Measurements from ENCODE around the gene PPP1R2C.

PPP1R2C gene

GRCh38 chrX:42778096-42778495, at the start of gene PPP1R2C:
PPP1R2C (minus strand) TSS chrX:42778163; CDS start chrX:42778079, 84 bp downstream.
- DNase-seq: peak; percentile 71

DNA sequence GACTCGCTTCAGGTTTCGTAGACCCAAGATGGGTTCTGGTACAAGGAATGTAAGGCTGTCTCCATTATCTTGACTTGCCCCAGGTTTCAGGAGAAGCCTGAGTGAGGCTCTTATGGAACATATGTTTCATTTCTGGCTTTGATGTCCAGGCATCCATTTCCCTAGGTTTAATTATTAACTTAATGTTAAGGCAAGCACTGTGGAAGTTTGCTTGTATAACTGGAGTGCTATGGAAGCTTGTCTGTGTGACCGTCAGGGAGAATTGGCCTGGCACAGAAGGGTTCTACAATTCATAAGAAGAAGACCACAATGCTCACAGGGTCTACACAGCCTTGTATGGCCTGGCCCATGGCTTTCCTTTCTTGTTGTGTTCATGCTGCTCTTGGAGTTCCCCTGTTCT, 47.2 kb upstream of the PPP1R2C start:
- DNase-seq: no peak

GRCh38 chrX:42824541-42824940, 46.6 kb upstream of the PPP1R2C start:
- no peak for DNase-seq

DNA sequence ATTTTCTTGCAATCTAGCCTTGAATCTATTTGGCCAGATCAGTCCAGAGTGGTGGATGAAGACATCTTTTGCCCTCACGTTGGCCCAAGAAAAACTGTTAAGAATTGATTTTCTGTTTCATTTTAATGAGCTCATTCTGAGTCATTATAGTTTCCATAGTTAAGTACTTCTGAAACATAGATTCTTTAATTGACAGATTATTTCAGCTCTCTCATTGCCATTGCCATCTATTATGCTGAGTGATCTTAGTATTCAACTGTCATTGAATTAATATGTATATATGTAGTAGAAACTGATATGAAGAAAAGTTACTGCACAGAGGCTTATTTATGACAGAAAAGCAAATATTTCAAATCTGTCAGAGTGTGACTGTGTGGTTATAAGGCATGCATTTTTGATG, 45.5 kb upstream of the PPP1R2C start:
- no peak for DNase-seq

GRCh38 chrX:42821803-42822443, 44.0 kb upstream of the PPP1R2C start:
- DNase-seq: no peak

- no peak for DNase-seq
These were observed 40.4 kb upstream of the PPP1R2C start for GRCh38 chrX:42818151-42818921.

DNA sequence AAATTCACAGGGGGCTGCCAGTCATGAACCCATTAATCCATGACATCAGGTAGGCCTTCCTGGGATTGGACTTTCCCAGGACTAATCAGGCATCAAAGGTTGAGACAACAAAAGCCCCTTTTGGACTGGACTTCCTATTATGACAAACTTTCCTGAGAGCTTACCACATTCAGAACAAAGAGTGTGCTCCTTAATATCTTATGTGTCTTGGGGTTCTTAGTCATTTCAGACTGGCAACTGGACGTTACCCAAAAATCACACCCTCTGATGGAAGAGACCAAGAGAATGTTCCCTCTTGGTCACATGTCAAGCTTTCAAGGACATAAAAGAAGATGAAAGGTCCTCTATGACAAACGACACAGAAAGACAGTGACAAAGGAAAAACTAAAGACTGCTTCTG, 31.6 kb upstream of the PPP1R2C start:
- no peak for DNase-seq

GRCh38 chrX:42807393-42807792, 29.4 kb upstream of the PPP1R2C start:
- DNase-seq: no peak

GRCh38 chrX:42804524-42804923, 26.6 kb upstream of the PPP1R2C start:
- no peak for DNase-seq

DNA sequence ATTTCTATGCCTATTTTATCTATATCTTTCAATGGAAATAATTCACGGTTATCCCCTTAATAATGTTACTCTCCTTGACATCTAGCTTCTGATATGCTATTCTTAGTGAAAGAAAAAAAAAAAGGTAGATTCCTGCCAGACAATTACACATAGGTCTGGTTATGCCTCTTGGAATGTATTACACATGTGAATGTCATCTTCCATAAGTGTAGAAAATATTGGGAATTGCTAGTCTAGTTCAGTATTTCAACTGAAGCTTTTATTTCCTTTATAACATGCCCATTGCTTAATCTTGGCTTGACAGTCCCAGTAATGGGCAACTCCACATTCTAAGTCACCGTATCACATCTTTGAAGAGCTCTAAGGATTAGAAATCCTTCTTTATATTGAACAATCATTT, 25.4 kb upstream of the PPP1R2C start:
- DNase-seq: no peak

DNA sequence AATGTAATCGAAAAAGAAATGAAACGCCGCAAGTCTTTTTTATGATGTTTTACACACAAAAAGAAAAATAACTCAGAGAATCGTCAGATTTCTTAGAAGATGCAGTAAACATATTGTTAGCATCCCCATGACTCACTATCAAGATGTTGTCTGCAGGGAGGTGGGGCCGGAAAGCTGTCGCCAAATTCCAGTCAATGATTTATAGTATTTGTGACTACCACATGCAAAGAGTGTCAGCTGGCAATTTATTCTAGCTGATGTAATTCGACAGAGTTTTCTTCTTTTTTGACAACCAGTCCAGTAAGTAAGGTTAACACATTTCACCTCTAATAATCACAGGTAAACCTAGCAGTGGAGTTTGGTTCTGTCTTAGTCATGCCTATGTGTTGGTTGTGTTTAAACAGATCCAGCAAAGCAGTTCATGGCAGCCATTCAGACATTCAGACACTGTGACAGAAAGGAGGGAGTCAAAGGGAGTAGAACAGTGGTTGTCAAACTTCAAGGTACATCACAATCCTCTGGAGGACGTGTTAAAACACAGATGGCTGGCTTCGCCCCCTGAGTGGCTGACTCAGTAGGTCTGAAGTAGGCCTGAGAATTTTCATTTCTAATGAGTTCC, 19.8 kb upstream of the PPP1R2C start:
- DNase-seq: no peak

- DNase-seq: no peak
These were observed 5.5 kb upstream of the PPP1R2C start for GRCh38 chrX:42783451-42783850.

GRCh38 chrX:42776195-42776594, 1.8 kb downstream of the PPP1R2C start:
- DNase-seq: no peak

DNA sequence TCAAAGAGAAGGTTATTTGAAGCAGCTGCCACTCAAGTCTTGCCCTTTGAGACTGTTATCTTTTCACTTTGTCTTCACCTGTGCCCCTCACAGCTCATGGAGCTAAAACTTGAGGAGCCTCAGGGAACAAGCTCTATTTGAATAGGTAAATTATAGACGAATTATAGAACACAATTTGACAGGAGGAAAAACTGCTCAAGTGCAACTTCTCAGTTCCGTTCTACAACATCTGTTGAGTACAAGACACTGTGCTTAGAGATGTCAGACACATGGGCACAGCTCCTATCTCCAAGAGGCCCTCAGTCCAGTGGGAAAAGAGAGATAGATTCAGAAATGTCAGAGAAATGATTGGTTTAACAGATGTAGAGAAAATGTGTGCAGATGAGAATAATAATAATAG, 5.1 kb downstream of the PPP1R2C start:
- no peak for DNase-seq

DNA sequence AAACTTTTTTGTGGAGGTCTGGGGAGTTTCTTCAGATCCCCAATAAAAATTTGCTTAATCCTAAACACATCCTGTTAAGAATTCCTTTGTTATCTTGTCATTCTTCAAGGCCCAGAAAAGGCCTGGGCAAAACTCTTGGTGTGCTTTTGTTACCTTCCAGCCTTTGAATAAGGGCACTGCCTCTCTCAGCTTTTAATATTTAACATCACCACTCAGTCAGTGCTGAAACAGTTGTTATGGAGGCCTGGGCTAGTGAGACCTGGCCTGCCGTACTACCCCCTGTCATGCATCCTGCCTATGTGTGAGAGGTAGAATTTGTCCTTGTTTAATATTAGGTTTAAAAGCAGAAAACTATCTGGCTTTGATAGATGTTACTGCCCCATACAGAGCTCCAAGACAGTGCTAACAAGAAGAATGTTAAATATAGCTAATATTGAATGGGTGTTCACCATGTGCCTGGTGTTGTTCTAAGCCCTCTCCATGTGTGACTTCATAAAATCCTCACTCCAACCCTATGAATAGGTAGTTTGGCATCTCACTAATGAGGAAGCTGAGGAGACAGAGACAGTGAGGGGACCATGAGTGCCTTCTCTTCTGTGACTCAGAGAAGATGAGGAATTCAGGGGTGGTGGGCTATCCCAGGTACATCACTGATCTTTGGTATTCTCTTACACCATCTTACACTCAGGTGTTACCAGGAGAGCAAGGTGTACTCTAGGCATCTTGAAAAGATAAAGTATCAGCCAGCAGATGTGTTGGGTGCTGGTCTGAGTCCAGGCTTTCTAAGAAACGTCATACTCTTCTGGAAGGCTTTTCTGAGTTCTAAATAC, 6.2 kb downstream of the PPP1R2C start:
- DNase-seq: no peak

DNA sequence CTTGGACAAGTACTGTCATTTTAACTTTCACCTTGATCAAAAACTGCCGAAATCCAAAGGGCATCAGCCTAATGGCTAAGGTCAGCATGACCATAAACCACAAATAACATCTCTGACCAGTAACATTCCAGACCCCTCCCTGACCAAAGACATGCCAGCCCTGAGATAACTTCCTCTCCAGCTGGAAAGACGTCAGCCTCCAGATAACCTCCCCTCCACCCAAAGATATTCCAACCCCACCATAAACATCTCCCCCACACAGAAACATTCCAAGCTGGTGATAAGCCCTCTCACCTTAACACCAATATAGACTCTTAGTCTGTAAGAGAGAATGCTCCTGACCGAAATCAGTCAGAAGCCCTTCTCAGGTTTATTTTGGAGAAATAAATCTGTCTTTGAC, 7.4 kb downstream of the PPP1R2C start:
- DNase-seq: no peak

- DNase-seq: no peak
These were observed 18.1 kb downstream of the PPP1R2C start for GRCh38 chrX:42759881-42760280.

DNA sequence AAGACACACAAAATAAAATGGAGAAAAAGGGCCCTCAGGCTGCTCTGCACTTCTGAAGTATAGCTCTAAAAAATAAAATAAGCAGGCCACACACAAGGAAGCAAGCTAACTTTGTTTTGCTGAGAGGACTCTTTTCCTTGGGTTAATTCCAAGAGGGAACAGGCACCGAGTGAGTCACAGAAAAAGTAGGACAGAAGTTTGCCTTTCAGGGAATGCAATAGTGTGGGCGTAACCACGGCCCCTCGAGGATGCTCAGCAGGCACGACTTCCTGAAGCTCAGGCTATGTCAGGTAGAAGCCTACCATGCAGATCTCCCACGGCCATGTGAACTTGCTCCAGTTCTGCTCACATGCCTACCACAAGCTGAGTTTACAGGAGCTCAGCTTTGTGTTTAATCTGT, 22.1 kb downstream of the PPP1R2C start:
- DNase-seq: no peak

DNA sequence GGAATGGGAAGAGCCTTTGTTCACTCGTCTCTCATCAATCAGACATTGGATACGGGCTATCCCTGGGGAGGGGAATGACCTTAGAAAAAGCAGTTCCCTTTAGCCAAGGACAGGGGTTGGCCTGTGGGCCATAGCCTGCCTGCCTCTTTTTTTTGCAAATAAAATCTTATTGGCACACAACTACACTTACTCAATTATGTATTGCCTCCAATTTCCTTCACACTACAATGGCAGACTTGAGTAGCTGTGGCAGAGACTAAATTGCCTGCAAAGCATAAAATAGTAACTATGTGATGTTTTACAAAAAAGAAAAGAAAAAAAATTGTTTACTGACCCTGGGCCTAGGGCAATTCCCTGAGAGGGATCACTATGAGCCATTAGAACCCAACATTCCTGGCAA, 23.4 kb downstream of the PPP1R2C start:
- no peak for DNase-seq

DNA sequence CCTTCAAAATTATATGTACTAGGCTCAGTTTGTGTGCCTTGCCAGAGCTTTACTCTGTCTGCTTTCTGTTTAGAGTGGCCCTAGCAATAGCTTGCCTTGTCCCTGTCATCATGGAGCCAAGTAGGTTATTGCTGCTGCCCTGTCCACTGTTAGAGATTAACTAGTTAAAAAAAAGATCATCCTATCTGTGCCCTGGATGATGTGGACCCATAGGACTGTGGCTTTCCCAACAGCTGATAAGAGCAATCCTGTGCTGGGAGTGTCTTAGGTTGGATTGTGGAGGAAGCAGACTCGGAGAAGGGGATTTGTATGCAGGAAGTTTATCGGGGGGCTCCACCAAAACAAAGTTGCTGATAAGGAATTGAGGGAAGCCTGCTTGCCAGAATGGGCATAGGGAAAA, 23.8 kb downstream of the PPP1R2C start:
- no peak for DNase-seq

GRCh38 chrX:42752730-42753129, 25.2 kb downstream of the PPP1R2C start:
- no peak for DNase-seq

- DNase-seq: no peak
These were observed 26.4 kb downstream of the PPP1R2C start for GRCh38 chrX:42751573-42751972.
